ENCODE results near the gene TRIM56. TPM values are rescaled to one million over a fixed set of nuclear protein-coding genes. Genes with fewer than 3 reads are reported as not detected.

Gene TRIM56
- total and polyA plus RNA-seq, 9 of the 15 experiments (the other 6 are each of a cell fraction or from before 2014, with no cell fraction given), result 2.0 to 29.7 (median 11.6) TPM

DNA sequence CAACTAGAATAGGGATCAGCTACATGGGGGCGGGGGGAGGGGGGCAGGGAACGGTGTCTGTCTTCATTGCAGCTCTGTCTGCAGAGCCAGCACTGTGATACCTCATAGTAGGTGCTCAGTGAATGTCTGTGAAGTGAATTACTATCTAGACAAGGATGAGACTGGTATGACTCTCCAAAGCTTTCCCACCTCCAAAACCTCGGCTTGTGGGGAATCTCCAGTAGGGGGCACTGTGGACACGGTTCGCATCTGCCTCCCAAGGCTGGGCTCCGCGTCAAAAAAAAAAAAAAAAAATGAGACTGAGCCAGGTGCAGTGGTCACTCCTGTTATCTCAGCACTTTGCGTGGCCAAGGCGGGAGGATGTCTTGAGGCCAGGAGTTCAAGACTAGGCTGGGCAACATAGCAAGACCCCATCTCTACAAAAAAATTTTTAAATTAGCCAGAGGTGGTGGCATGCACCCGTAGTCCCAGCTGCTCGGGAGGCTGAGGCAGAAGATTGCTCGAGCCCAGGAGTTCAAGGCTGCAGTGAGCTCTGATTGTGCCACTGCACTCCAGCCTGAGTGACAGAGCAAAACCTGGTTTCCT is 9.6 kb downstream of the TRIM56 start (continued):
- TF ChIP-seq, protein P1, sequence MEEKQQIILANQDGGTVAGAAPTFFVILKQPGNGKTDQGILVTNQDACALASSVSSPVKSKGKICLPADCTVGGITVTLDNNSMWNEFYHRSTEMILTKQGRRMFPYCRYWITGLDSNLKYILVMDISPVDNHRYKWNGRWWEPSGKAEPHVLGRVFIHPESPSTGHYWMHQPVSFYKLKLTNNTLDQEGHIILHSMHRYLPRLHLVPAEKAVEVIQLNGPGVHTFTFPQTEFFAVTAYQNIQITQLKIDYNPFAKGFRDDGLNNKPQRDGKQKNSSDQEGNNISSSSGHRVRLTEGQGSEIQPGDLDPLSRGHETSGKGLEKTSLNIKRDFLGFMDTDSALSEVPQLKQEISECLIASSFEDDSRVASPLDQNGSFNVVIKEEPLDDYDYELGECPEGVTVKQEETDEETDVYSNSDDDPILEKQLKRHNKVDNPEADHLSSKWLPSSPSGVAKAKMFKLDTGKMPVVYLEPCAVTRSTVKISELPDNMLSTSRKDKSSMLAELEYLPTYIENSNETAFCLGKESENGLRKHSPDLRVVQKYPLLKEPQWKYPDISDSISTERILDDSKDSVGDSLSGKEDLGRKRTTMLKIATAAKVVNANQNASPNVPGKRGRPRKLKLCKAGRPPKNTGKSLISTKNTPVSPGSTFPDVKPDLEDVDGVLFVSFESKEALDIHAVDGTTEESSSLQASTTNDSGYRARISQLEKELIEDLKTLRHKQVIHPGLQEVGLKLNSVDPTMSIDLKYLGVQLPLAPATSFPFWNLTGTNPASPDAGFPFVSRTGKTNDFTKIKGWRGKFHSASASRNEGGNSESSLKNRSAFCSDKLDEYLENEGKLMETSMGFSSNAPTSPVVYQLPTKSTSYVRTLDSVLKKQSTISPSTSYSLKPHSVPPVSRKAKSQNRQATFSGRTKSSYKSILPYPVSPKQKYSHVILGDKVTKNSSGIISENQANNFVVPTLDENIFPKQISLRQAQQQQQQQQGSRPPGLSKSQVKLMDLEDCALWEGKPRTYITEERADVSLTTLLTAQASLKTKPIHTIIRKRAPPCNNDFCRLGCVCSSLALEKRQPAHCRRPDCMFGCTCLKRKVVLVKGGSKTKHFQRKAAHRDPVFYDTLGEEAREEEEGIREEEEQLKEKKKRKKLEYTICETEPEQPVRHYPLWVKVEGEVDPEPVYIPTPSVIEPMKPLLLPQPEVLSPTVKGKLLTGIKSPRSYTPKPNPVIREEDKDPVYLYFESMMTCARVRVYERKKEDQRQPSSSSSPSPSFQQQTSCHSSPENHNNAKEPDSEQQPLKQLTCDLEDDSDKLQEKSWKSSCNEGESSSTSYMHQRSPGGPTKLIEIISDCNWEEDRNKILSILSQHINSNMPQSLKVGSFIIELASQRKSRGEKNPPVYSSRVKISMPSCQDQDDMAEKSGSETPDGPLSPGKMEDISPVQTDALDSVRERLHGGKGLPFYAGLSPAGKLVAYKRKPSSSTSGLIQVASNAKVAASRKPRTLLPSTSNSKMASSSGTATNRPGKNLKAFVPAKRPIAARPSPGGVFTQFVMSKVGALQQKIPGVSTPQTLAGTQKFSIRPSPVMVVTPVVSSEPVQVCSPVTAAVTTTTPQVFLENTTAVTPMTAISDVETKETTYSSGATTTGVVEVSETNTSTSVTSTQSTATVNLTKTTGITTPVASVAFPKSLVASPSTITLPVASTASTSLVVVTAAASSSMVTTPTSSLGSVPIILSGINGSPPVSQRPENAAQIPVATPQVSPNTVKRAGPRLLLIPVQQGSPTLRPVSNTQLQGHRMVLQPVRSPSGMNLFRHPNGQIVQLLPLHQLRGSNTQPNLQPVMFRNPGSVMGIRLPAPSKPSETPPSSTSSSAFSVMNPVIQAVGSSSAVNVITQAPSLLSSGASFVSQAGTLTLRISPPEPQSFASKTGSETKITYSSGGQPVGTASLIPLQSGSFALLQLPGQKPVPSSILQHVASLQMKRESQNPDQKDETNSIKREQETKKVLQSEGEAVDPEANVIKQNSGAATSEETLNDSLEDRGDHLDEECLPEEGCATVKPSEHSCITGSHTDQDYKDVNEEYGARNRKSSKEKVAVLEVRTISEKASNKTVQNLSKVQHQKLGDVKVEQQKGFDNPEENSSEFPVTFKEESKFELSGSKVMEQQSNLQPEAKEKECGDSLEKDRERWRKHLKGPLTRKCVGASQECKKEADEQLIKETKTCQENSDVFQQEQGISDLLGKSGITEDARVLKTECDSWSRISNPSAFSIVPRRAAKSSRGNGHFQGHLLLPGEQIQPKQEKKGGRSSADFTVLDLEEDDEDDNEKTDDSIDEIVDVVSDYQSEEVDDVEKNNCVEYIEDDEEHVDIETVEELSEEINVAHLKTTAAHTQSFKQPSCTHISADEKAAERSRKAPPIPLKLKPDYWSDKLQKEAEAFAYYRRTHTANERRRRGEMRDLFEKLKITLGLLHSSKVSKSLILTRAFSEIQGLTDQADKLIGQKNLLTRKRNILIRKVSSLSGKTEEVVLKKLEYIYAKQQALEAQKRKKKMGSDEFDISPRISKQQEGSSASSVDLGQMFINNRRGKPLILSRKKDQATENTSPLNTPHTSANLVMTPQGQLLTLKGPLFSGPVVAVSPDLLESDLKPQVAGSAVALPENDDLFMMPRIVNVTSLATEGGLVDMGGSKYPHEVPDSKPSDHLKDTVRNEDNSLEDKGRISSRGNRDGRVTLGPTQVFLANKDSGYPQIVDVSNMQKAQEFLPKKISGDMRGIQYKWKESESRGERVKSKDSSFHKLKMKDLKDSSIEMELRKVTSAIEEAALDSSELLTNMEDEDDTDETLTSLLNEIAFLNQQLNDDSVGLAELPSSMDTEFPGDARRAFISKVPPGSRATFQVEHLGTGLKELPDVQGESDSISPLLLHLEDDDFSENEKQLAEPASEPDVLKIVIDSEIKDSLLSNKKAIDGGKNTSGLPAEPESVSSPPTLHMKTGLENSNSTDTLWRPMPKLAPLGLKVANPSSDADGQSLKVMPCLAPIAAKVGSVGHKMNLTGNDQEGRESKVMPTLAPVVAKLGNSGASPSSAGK (IDR thresholded peaks at IDR 0.05), result peak; percentile 13; the same call in 1 of the 2 replicates
- TF ChIP-seq L3MBTL2 (IDR thresholded peaks at IDR 0.05) (peak; percentile 49; the same call in 1 of the 2 replicates), EP300 (IDR thresholded peaks at IDR 0.05; ENCODE audit: low read length) (peak; percentile 22; the same call in 1 of the 2 replicates), HNRNPUL1 (IDR thresholded peaks at IDR 0.05; ENCODE audit: low read length) (no peak), TCF7 (IDR thresholded peaks at IDR 0.05; ENCODE audit: borderline replicate concordance) (no peak), ZNF23 (CRISPR knock-in tag; IDR thresholded peaks at IDR 0.05) (no peak), CBFA2T3 (IDR thresholded peaks at IDR 0.05) (peak; percentile 67), ARNT (IDR thresholded peaks at IDR 0.05) (peak; percentile 43 to 64; a peak in 2 of 4 replicates), TAF15 (IDR thresholded peaks at IDR 0.05; ENCODE audit: low read depth, low read length) (no peak), BCOR (IDR thresholded peaks at IDR 0.05) (peak; percentile 96), KLF16 (IDR thresholded peaks at IDR 0.05) (peak; percentile 66), RHOXF2B (CRISPR knock-in tag; conservative IDR thresholded peaks at IDR 0.05) (no peak), ZNF146 (CRISPR knock-in tag; IDR thresholded peaks at IDR 0.05; ENCODE audit: unreplicated experiment) (peak; percentile 1), NR2C1 (IDR thresholded peaks at IDR 0.05) (no peak), NR2C1 (tag; IDR thresholded peaks at IDR 0.05) (0 out of 2 replicates have a peak, but pooled peaks have one; percentile 33), EGR1 (conservative IDR thresholded peaks at IDR 0.05) (peak; percentile 13; the same call in 1 of the 2 replicates), ZBED1 (IDR thresholded peaks at IDR 0.05) (no peak; the same call in 1 of the 2 replicates)
- TF ChIP-seq, protein P2, sequence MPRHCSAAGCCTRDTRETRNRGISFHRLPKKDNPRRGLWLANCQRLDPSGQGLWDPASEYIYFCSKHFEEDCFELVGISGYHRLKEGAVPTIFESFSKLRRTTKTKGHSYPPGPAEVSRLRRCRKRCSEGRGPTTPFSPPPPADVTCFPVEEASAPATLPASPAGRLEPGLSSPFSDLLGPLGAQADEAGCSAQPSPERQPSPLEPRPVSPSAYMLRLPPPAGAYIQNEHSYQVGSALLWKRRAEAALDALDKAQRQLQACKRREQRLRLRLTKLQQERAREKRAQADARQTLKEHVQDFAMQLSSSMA (CRISPR knock-in tag; IDR thresholded peaks at IDR 0.05), result 0 out of 2 replicates have a peak, but pooled peaks have one; percentile 68
- TF ChIP-seq, protein P3, sequence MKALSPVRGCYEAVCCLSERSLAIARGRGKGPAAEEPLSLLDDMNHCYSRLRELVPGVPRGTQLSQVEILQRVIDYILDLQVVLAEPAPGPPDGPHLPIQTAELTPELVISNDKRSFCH (CRISPR knock-in tag; IDR thresholded peaks at IDR 0.05), result no peak
- TF ChIP-seq, protein P3 (tag; IDR thresholded peaks at IDR 0.05), result no peak

Data from K562 (cell line).